ENCODE measurements around the gene SERGEF.

Gene SERGEF

DNA sequence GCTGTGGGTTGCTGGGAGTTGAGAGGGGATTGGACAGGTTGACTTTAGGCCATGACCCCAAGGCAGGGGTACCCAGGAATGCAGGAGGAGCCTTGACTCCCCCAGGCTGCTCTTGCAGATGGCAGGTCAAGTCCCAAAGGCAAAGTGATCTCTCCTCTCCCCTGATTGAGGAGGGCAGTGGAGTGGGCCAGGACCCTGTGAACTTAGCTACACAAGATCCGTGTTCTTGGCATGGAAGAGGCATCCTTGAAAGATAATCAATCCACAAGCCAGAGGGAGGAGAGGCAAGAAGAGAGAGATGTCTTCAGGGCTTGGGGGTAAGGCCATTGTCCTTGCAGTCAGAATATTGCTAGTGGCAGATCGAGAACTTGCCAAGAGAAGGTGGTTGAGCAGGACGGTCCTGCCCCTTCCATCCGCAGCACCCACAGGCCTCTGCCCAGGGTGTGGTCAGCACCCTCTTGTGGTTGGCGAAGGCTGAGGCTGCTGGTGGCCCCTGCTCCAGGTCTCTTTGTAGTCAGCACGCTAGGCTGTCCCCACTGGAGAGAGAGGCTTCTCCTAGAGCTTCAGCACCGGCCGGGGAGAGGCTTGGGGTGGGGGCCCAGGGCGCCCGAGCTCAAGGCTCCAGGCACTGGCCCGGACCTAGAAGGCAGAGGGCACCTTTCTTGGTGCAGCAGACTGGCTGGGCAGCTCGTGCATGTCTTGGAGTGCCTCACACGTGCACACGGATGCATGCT, 232.8 kb downstream of the SERGEF start:
- TF ChIP-seq, protein P1, sequence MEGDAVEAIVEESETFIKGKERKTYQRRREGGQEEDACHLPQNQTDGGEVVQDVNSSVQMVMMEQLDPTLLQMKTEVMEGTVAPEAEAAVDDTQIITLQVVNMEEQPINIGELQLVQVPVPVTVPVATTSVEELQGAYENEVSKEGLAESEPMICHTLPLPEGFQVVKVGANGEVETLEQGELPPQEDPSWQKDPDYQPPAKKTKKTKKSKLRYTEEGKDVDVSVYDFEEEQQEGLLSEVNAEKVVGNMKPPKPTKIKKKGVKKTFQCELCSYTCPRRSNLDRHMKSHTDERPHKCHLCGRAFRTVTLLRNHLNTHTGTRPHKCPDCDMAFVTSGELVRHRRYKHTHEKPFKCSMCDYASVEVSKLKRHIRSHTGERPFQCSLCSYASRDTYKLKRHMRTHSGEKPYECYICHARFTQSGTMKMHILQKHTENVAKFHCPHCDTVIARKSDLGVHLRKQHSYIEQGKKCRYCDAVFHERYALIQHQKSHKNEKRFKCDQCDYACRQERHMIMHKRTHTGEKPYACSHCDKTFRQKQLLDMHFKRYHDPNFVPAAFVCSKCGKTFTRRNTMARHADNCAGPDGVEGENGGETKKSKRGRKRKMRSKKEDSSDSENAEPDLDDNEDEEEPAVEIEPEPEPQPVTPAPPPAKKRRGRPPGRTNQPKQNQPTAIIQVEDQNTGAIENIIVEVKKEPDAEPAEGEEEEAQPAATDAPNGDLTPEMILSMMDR (IDR thresholded peaks at IDR 0.05): peak; percentile 13; the same call in 1 of the 2 replicates

DNA sequence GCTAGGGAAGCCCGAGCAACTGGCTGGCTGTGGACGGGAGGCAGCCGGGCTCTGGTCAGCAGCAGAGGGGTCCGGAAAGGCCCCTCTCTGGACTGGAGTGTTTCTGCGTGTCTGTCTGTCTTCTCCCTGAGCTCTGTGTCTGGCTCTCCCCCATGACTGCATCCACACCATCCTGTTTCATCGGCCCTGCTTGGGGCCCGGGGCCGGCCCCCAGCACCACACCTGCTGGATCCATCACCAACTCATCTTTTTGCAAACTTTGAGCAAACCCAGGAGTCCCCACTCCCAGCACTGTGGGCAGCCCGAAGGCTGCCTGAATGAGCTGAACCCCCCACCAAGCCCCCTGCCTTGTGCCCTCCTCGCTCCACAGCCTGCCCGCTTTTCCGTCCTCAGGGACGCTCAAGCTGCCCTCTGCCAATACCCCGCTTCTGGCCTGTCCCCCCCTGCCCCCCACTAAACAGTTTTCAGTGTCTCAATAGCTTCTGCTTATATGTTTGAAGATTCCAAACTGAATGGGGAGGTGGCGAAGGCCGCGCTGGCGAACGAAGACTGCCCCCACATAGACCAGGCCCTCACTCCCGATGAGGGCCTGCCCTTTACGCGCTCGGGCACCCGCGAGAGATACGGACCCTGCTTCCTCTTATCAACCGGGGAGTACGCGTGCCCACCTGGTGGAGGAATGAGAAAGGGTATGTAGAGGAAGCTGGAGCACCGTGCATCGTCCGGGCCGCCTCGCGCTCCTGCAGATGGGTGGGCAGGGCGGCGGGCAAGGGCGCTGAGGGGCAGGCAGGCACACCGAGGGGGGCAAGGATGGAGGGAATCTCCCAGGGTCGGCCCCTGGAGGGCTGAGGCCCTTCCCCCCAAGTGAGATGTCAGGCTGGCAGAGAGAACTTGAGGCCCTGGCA, 233.6 kb downstream of the SERGEF start:
- TF ChIP-seq, protein P1 (IDR thresholded peaks at IDR 0.05): no peak

DNA sequence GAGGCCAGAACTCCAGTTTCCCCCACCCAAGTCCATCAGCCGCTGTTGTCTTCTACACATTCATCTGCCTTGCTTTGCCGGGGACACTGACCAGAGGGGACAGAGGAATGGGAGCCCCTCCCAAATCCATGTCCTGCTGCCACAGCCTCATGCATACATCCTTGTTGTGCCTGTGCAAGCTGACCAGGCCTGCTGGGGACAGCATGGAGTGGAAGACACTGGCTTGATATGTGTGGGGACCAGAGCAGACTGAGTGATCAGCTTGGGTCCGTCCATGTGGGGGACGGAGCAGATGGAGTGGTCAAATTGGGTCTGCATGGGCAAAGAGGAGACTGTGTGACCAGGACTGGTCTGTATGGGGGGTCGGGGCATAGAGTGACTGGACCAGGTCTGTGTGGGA, 234.5 kb downstream of the SERGEF start:
- TF ChIP-seq, protein P1 (IDR thresholded peaks at IDR 0.05): no peak

DNA sequence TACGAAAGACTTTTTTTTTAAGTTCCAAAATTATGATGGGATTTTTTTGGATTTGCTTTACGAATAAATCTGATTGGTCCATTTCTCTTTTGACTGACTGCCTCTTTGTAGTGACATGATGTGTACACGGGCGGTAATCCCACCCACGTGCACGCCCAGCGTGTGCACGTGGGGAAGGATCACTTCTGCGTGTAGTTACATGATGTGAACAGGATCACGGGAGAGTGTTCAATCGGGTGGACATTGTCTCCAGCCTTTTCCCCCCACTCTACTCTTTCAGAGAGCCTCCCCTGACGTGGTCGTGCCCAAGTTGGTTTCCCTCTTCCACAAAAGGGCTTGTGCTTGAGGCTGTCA, 235.1 kb downstream of the SERGEF start:
- TF ChIP-seq, protein P1 (IDR thresholded peaks at IDR 0.05): no peak

DNA sequence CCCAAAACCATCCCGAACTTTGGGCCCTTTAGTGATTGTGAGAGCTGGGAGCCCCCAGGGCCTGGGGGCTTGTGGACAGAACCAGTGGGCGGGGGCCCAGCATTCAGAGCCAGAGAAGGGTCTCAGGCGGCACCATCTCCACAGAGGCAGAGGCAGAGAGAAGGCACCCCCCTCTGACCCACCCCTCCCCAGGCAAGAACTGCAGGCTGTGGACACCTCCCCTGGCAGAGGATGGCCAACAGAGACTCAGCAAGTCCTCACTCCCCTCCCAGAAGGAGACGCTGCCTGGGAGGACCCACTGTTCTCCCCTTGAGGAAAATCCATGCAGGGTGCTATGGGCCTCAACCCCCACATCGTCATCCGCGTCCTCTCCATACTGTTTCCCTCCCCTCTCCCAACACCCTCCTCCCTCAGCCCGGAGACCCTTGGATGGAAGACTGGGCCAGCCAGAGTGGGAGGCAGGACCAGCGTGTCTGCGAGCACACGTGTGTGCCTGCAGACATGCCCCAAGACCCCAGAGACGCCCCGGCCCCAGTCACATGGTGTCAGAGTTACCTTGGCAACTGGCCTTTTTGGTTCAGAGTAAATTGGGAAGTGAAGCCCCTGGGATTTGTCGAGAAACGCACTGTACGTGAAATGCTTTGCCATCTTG, 235.6 kb downstream of the SERGEF start:
- TF ChIP-seq, protein P1 (IDR thresholded peaks at IDR 0.05): no peak

DNA sequence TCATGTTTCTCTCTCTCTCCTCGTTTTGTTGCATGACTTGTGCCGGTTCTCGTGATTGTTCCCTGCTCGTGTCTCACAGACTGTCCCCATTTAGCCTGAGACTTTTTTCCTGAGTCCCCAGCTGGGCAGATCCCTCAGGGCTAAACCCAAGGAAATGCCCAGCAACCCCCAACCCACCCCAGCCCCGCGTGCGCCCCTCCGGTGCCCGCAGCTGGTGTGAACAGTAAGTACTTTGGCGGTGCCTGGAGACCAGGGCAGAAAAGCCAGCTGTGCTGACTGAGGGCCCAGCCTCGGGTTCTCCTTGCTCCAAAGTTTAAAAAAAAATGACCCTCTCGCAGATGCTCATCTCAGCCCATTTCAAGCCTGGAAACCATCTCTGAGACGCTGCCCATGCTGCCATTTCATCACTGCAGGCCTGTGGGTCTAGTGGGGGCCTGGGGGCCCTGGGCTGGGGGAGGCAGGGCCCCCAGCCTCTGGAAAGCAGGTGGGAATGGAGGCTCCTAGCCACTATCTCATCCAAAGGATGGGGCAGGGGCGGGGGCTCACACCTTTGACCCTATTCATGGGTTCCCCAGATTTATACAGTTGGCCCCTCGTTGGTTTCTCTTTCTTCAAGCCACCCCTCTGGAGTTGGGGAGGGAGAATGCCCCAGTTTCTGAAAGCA, 236.5 kb downstream of the SERGEF start:
- TF ChIP-seq, protein P1 (IDR thresholded peaks at IDR 0.05): no peak
